Neural cell (in vitro differentiated cells): Measurements from ENCODE around the gene LRMDA.
A peak's percentile ranks its signal among the peaks of the same experiment; 100 is the strongest.

ENCODE experiments used
- CTCF ChIP-seq: fragments of 450-650 bp; IDR thresholded peaks from 2 replicates; pipeline ENCODE4 v1.5.1; 2014; ENCODE audit warnings: antibody characterized with exemption, mild to moderate bottlenecking, moderate library complexity; ENCODE audit not compliant: poor library complexity, severe bottlenecking
- EP300 ChIP-seq: fragments of 450-650 bp; conservative IDR thresholded peaks from 2 replicates; pipeline ENCODE4 v1.6.1; 2014; ENCODE audit warnings: antibody characterized with exemption, mild to moderate bottlenecking, moderate library complexity; ENCODE audit not compliant: poor library complexity, severe bottlenecking
- MXI1 ChIP-seq: fragments of 450-650 bp; conservative IDR thresholded peaks from 2 replicates; pipeline ENCODE4 v1.6.1; 2014; ENCODE audit warnings: antibody characterized with exemption, mild to moderate bottlenecking; ENCODE audit not compliant: poor library complexity, severe bottlenecking
- POLR2AphosphoS5 ChIP-seq: IDR thresholded peaks from 2 replicates; pipeline ENCODE4 v1.6.1; 2012
- RAD21 ChIP-seq: fragments of 450-650 bp; conservative IDR thresholded peaks from 2 replicates; pipeline ENCODE4 v1.6.1; 2014; ENCODE audit warnings: antibody characterized with exemption, mild to moderate bottlenecking, moderate library complexity
- REST ChIP-seq: IDR thresholded peaks from 2 replicates; pipeline ENCODE4 v1.6.1; 2012; ENCODE audit warnings: borderline replicate concordance
- SMC3 ChIP-seq: fragments of 450-650 bp; conservative IDR thresholded peaks from 2 replicates; pipeline ENCODE4 v1.6.1; 2014; ENCODE audit warnings: antibody characterized with exemption, mild to moderate bottlenecking, moderate library complexity; ENCODE audit not compliant: poor library complexity
- TAF1 ChIP-seq: IDR thresholded peaks from 2 replicates; pipeline ENCODE4 v1.6.1; 2012; ENCODE audit warnings: low read depth

DNA sequence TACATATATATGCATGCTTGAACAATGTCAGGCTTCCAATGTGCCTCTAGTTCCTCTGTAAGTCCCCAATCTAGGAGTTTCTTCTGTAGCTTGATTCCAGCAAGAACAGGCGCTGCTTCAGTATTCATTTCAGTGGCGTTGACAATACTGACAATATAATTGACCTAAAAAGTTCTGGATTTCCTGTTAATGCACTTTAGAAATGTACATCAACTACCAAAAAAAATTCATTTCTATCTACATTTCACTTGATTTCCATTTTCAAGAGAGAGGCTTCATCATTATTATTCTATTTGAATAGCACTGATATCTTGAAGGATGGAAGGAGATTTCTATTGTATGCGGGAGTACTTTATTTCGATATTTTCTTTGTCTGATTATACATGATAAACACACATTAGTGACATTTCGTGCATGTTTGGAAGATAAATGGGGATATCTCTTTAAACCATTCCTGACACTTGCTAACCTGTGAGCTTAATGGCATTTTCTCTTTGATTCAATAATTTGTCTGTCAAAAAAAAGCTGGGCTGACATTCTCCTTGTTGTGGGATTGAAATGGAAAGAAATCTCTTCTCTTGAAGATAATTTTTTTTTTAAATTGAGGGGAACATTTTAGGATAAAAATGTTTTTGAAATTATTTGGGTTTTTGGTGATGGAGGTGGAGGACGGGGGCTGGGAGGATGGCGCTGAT, 568.2 kb downstream of the LRMDA start:
- no peak for TF ChIP-seq TAF1
- TF ChIP-seq CTCF, result no peak
- peak; percentile 98 for TF ChIP-seq REST
- TF ChIP-seq POLR2AphosphoS5, result peak; percentile 72
- TF ChIP-seq EP300, result peak; percentile 99
- peak; percentile 52 for TF ChIP-seq SMC3
- TF ChIP-seq RAD21, result peak; percentile 51
- TF ChIP-seq MXI1, result no peak
